Measurements from ENCODE around the gene ZBED4.

Gene ZBED4

GRCh38 chr22:49885281-49885680 lies 31.6 kb downstream of the ZBED4 start:
- H3K36me3 ChIP-seq (replicated peaks; ENCODE audit: insufficient read depth, low read length): peaks cover 34% of the 10 kb centered on the region
- H3K79me2 ChIP-seq (ENCODE audit: low read length): peaks cover 86% of the 10 kb centered on the region
- no peaks in the 10 kb centered on the region for H3K9me3 ChIP-seq (replicated peaks; ENCODE audit: insufficient read depth, low read length)

GRCh38 chr22:49885881-49886280 lies 32.2 kb downstream of the ZBED4 start:
- Histone ChIP-seq H3K36me3 (replicated peaks; ENCODE audit: insufficient read depth, low read length) (peaks cover 34% of the 10 kb centered on the region), H3F3A (ENCODE audit: insufficient read depth, low read length) (peaks cover 6% of the 10 kb centered on the region; the same call in 1 of the 2 replicates), H3K9me2 (replicated peaks; ENCODE audit: insufficient read depth, low read length) (no peaks in the 10 kb centered on the region), H3K27me3 (replicated peaks; ENCODE audit: insufficient read depth, low read length) (no peaks in the 10 kb centered on the region), H3K9ac (ENCODE audit: low read length) (no peak overlapping the region), H3K4me3 (ENCODE audit: low read length) (no peak overlapping the region), H4K20me1 (ENCODE audit: insufficient read depth, low read length) (no peaks in the 10 kb centered on the region), H3K4me1 (ENCODE audit: low read length) (peaks cover 12% of the 10 kb centered on the region), H3K79me2 (ENCODE audit: low read length) (peaks cover 80% of the 10 kb centered on the region), H3K4me2 (ENCODE audit: low read depth, low read length) (no peak overlapping the region), H3K27ac (ENCODE audit: low read length) (no peak overlapping the region), H3K9me3 (replicated peaks; ENCODE audit: insufficient read depth, low read length) (no peaks in the 10 kb centered on the region), H2AFZ (ENCODE audit: low read length) (no peak overlapping the region)
- DNase-seq: no peak
- TF ChIP-seq EZH2 (optimal IDR thresholded peaks at IDR 0.05; ENCODE audit: low read depth, low read length) (no peak), EZH2phosphoT487 (IDR thresholded peaks at IDR 0.05; ENCODE audit: low read length) (no peak), CTCF (IDR thresholded peaks at IDR 0.05; ENCODE audit: low read length) (no peak)

More at GRCh38 chr22:49885281-49885680, 31.6 kb downstream of the ZBED4 start:
- Histone ChIP-seq H3K4me2 (ENCODE audit: low read depth, low read length) (no peak overlapping the region), H3K4me3 (ENCODE audit: low read length) (no peak overlapping the region), H3K27ac (ENCODE audit: low read length) (no peak overlapping the region), H3K9me2 (replicated peaks; ENCODE audit: insufficient read depth, low read length) (no peaks in the 10 kb centered on the region), H4K20me1 (ENCODE audit: insufficient read depth, low read length) (no peaks in the 10 kb centered on the region), H2AFZ (ENCODE audit: low read length) (no peak overlapping the region), H3F3A (ENCODE audit: insufficient read depth, low read length) (peaks cover 9% of the 10 kb centered on the region), H3K27me3 (replicated peaks; ENCODE audit: insufficient read depth, low read length) (no peaks in the 10 kb centered on the region), H3K9ac (ENCODE audit: low read length) (no peak overlapping the region), H3K4me1 (ENCODE audit: low read length) (peaks cover 16% of the 10 kb centered on the region)
- no peak for DNase-seq
- TF ChIP-seq CTCF (IDR thresholded peaks at IDR 0.05; ENCODE audit: low read length): no peak
- no peak for TF ChIP-seq EZH2 (optimal IDR thresholded peaks at IDR 0.05; ENCODE audit: low read depth, low read length)
- TF ChIP-seq EZH2phosphoT487 (IDR thresholded peaks at IDR 0.05; ENCODE audit: low read length): no peak

DNA sequence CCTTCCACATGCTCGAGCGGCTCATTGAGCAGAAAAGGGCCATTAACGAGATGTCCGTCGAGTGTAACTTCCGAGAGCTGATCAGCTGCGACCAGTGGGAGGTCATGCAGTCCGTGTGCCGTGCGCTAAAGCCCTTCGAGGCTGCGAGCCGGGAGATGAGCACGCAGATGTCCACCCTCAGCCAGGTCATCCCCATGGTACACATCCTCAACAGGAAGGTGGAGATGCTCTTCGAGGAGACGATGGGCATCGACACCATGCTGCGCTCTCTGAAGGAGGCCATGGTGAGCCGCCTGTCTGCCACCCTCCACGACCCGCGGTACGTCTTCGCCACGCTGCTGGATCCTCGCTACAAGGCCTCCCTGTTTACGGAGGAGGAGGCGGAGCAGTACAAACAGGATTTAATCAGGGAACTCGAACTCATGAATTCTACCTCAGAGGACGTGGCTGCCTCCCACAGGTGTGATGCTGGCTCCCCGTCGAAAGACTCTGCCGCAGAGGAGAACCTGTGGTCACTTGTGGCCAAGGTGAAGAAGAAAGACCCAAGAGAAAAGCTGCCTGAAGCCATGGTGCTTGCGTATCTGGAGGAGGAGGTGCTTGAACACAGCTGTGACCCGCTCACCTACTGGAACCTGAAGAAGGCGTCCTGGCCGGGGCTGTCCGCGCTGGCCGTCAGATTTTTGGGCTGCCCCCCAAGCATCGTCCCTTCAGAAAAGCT lies 32.9 kb downstream of the ZBED4 start:
- no peaks in the 10 kb centered on the region for H3K27me3 ChIP-seq (replicated peaks; ENCODE audit: insufficient read depth, low read length)
- peaks cover 7% of the 10 kb centered on the region for H3K4me1 ChIP-seq (ENCODE audit: low read length)
- H3K36me3 ChIP-seq (replicated peaks; ENCODE audit: insufficient read depth, low read length): peaks cover 34% of the 10 kb centered on the region
- H2AFZ ChIP-seq (ENCODE audit: low read length): no peak overlapping the region
- H3F3A ChIP-seq (ENCODE audit: insufficient read depth, low read length): peaks cover 2% of the 10 kb centered on the region; the same call in 1 of the 2 replicates
- no peaks in the 10 kb centered on the region for H4K20me1 ChIP-seq (ENCODE audit: insufficient read depth, low read length)
- TF ChIP-seq EZH2 (optimal IDR thresholded peaks at IDR 0.05; ENCODE audit: low read depth, low read length): no peak
- TF ChIP-seq CTCF (IDR thresholded peaks at IDR 0.05; ENCODE audit: low read length): no peak
- TF ChIP-seq EZH2phosphoT487 (IDR thresholded peaks at IDR 0.05; ENCODE audit: low read length): no peak
- no peak overlapping the region for H3K4me2 ChIP-seq (ENCODE audit: low read depth, low read length)
- no peak overlapping the region for H3K9ac ChIP-seq (ENCODE audit: low read length)
- H3K79me2 ChIP-seq (ENCODE audit: low read length): peaks cover 73% of the 10 kb centered on the region
- no peak for DNase-seq
- H3K9me3 ChIP-seq (replicated peaks; ENCODE audit: insufficient read depth, low read length): no peaks in the 10 kb centered on the region
- no peaks in the 10 kb centered on the region for H3K9me2 ChIP-seq (replicated peaks; ENCODE audit: insufficient read depth, low read length)
- no peak overlapping the region for H3K27ac ChIP-seq (ENCODE audit: low read length)
- H3K4me3 ChIP-seq (ENCODE audit: low read length): no peak overlapping the region
